ENCODE data around the gene EYS.

- TF ChIP-seq CTCF (IDR thresholded peaks at IDR 0.05) (no peak), POLR2AphosphoS5 (IDR thresholded peaks at IDR 0.05) (no peak)
Measured at GRCh38 chr6:64197246-64197645, 1509.8 kb downstream of the EYS start.
